Measurements from ENCODE around the gene CBFA2T2. TPM values are rescaled to one million over a fixed set of nuclear protein-coding genes. Genes with fewer than 3 reads are reported as not detected.
"Not testable (repeated sequence)": the region's sequence is repeated elsewhere in the genome, so short reads cannot be mapped to it uniquely, and the experiment has no call there.

The CBFA2T2 gene
- total RNA-seq, 1 donor = 11.2 TPM

- Histone ChIP-seq H4K20me1 (ENCODE audit: insufficient read depth, low read length) (peaks cover 15% of the 10 kb centered on the region), H3K27me3 (ENCODE audit: insufficient read depth, low read length) (no peaks in the 10 kb centered on the region), H3K4me2 (ENCODE audit: insufficient read depth, low read length) (no peak overlapping the region), H3K9me3 (ENCODE audit: low read depth, low read length) (no peaks in the 10 kb centered on the region), H2AFZ (ENCODE audit: low read length) (no peak overlapping the region), H3K4me3 (ENCODE audit: insufficient read depth, low read length) (no peak overlapping the region), H3K79me2 (ENCODE audit: insufficient read depth, low read length) (peaks cover 44% of the 10 kb centered on the region), H3K27ac (ENCODE audit: low read depth, low read length) (no peak overlapping the region), H3K36me3 (ENCODE audit: insufficient read depth, low read length) (no peaks in the 10 kb centered on the region), H3K4me1 (ENCODE audit: insufficient read depth, low read length) (no peaks in the 10 kb centered on the region)
- TF ChIP-seq CTCF (IDR thresholded peaks at IDR 0.05; ENCODE audit: extremely low read depth, low read depth, low read length) = no peak
- DNase-seq (ENCODE audit: insufficient read length, low spot score, missing footprints) = peak; percentile 49
These were observed 13.7 kb downstream of the CBFA2T2 start for GRCh38 chr20:33503564-33503963.

- Histone ChIP-seq H3K4me2 (ENCODE audit: insufficient read depth, low read length) (no peak overlapping the region), H3K4me1 (ENCODE audit: insufficient read depth, low read length) (no peaks in the 10 kb centered on the region), H4K20me1 (ENCODE audit: insufficient read depth, low read length) (peaks cover 15% of the 10 kb centered on the region), H3K36me3 (ENCODE audit: insufficient read depth, low read length) (no peaks in the 10 kb centered on the region), H3K27me3 (ENCODE audit: insufficient read depth, low read length) (no peaks in the 10 kb centered on the region), H3K27ac (ENCODE audit: low read depth, low read length) (no peak overlapping the region), H3K4me3 (ENCODE audit: insufficient read depth, low read length) (no peak overlapping the region), H3K79me2 (ENCODE audit: insufficient read depth, low read length) (peaks cover 41% of the 10 kb centered on the region), H2AFZ (ENCODE audit: low read length) (no peak overlapping the region), H3K9me3 (ENCODE audit: low read depth, low read length) (no peaks in the 10 kb centered on the region)
- no peak for TF ChIP-seq CTCF (IDR thresholded peaks at IDR 0.05; ENCODE audit: extremely low read depth, low read depth, low read length)
- no peak for DNase-seq (ENCODE audit: insufficient read length, low spot score, missing footprints)
These were observed 16.7 kb downstream of the CBFA2T2 start for GRCh38 chr20:33506576-33506975.

GRCh38 chr20:33507461-33507860 is 17.6 kb downstream of the CBFA2T2 start:
- H3K79me2 ChIP-seq (ENCODE audit: insufficient read depth, low read length) = peaks cover 50% of the 10 kb centered on the region
- no peak for TF ChIP-seq CTCF (IDR thresholded peaks at IDR 0.05; ENCODE audit: extremely low read depth, low read depth, low read length)
- DNase-seq (ENCODE audit: insufficient read length, low spot score, missing footprints) = no peak
- H2AFZ ChIP-seq (ENCODE audit: low read length) = no peak overlapping the region
- no peaks in the 10 kb centered on the region for H3K9me3 ChIP-seq (ENCODE audit: low read depth, low read length)
- no peaks in the 10 kb centered on the region for H3K4me1 ChIP-seq (ENCODE audit: insufficient read depth, low read length)
- no peak overlapping the region for H3K4me3 ChIP-seq (ENCODE audit: insufficient read depth, low read length)
- H3K27ac ChIP-seq (ENCODE audit: low read depth, low read length) = no peak overlapping the region
- peaks cover 15% of the 10 kb centered on the region for H4K20me1 ChIP-seq (ENCODE audit: insufficient read depth, low read length)
- no peaks in the 10 kb centered on the region for H3K36me3 ChIP-seq (ENCODE audit: insufficient read depth, low read length)
- no peaks in the 10 kb centered on the region for H3K27me3 ChIP-seq (ENCODE audit: insufficient read depth, low read length)
- H3K4me2 ChIP-seq (ENCODE audit: insufficient read depth, low read length) = no peak overlapping the region

GRCh38 chr20:33508015-33508414 is 18.1 kb downstream of the CBFA2T2 start:
- peaks cover 54% of the 10 kb centered on the region for H3K79me2 ChIP-seq (ENCODE audit: insufficient read depth, low read length)
- H4K20me1 ChIP-seq (ENCODE audit: insufficient read depth, low read length) = peaks cover 15% of the 10 kb centered on the region
- not testable (repeated sequence) for DNase-seq (ENCODE audit: insufficient read length, low spot score, missing footprints)

GRCh38 chr20:33509057-33509456 is 19.2 kb downstream of the CBFA2T2 start:
- not testable (repeated sequence) for DNase-seq (ENCODE audit: insufficient read length, low spot score, missing footprints); H3K27me3 ChIP-seq (ENCODE audit: insufficient read depth, low read length); H3K4me3 ChIP-seq (ENCODE audit: insufficient read depth, low read length); H3K36me3 ChIP-seq (ENCODE audit: insufficient read depth, low read length); H3K4me2 ChIP-seq (ENCODE audit: insufficient read depth, low read length); H3K4me1 ChIP-seq (ENCODE audit: insufficient read depth, low read length); H3K27ac ChIP-seq (ENCODE audit: low read depth, low read length); H3K9me3 ChIP-seq (ENCODE audit: low read depth, low read length); H2AFZ ChIP-seq (ENCODE audit: low read length)
- Histone ChIP-seq H3K79me2 (ENCODE audit: insufficient read depth, low read length) (peaks cover 56% of the 10 kb centered on the region), H4K20me1 (ENCODE audit: insufficient read depth, low read length) (peaks cover 13% of the 10 kb centered on the region)

More at GRCh38 chr20:33508015-33508414, 18.1 kb downstream of the CBFA2T2 start:
- not testable (repeated sequence) for H3K36me3 ChIP-seq (ENCODE audit: insufficient read depth, low read length); H3K4me3 ChIP-seq (ENCODE audit: insufficient read depth, low read length); H3K4me2 ChIP-seq (ENCODE audit: insufficient read depth, low read length); H3K9me3 ChIP-seq (ENCODE audit: low read depth, low read length); H3K27me3 ChIP-seq (ENCODE audit: insufficient read depth, low read length); H3K4me1 ChIP-seq (ENCODE audit: insufficient read depth, low read length); H2AFZ ChIP-seq (ENCODE audit: low read length); H3K27ac ChIP-seq (ENCODE audit: low read depth, low read length)

- not testable (repeated sequence) for H3K9me3 ChIP-seq (ENCODE audit: low read depth, low read length); H3K4me1 ChIP-seq (ENCODE audit: insufficient read depth, low read length); H3K27ac ChIP-seq (ENCODE audit: low read depth, low read length); H3K27me3 ChIP-seq (ENCODE audit: insufficient read depth, low read length); H3K4me3 ChIP-seq (ENCODE audit: insufficient read depth, low read length); DNase-seq (ENCODE audit: insufficient read length, low spot score, missing footprints); H2AFZ ChIP-seq (ENCODE audit: low read length); H3K36me3 ChIP-seq (ENCODE audit: insufficient read depth, low read length); H4K20me1 ChIP-seq (ENCODE audit: insufficient read depth, low read length); H3K4me2 ChIP-seq (ENCODE audit: insufficient read depth, low read length)
- peaks cover 48% of the 10 kb centered on the region for H3K79me2 ChIP-seq (ENCODE audit: insufficient read depth, low read length)
These were observed 22.0 kb downstream of the CBFA2T2 start for GRCh38 chr20:33511876-33512275.
